Activated CD4-positive, alpha-beta T cell treated with anti-CD3 and anti-CD28 coated beads, Interleukin-2, amount 10 ng/mL, durations not matched to agents 7 days and 5 days (primary cell): ENCODE results near the gene GPR17. TPM values are rescaled to one million over a fixed set of nuclear protein-coding genes. Genes with fewer than 3 reads are reported as not detected.

Source experiments
- CTCF ChIA-PET: fragments of 350-600 bp; sonication (Branson Sonifier 250); formaldehyde crosslinking; loops from one replicate; lab custom pipeline; 2021; ENCODE audit warnings: antibody characterized with exemption; lab: Charles Lee
- POLR2A ChIA-PET: fragments of 350-600 bp; sonication (Branson Sonifier 250); formaldehyde crosslinking; loops from one replicate; lab custom pipeline; 2021; ENCODE audit warnings: antibody characterized with exemption; lab: Charles Lee
- DNase-seq: peaks from one replicate; pipeline ENCODE4 v3.0.0-alpha.2; 2020
- H3K27ac Mint-ChIP-seq: one replicate; pipeline ENCODE4 v1.8.0; 2021; ENCODE audit warnings: mild to moderate bottlenecking, moderate library complexity, mixed read lengths
- H3K27me3 Mint-ChIP-seq: one replicate; pipeline ENCODE4 v1.8.0; 2021; ENCODE audit warnings: mixed read lengths
- H3K36me3 Mint-ChIP-seq: one replicate; pipeline ENCODE4 v1.8.0; 2021; ENCODE audit warnings: low read depth, mixed read lengths
- H3K4me1 Mint-ChIP-seq: one replicate; pipeline ENCODE4 v1.8.0; 2021; ENCODE audit warnings: mixed read lengths
- H3K4me3 Mint-ChIP-seq: one replicate; pipeline ENCODE4 v1.8.0; 2021; ENCODE audit warnings: mild to moderate bottlenecking, moderate library complexity, mixed read lengths
- H3K9me3 Mint-ChIP-seq: one replicate; pipeline ENCODE4 v1.8.0; 2021; ENCODE audit warnings: mixed read lengths
- total RNA-seq, 2 experiments: library from RNA; stranded (reverse); gene quantifications; one replicate each; pipeline ENCODE4 v1.2.3, GENCODE V29; 2021

GPR17 gene
- total RNA-seq, result not detected

DNA sequence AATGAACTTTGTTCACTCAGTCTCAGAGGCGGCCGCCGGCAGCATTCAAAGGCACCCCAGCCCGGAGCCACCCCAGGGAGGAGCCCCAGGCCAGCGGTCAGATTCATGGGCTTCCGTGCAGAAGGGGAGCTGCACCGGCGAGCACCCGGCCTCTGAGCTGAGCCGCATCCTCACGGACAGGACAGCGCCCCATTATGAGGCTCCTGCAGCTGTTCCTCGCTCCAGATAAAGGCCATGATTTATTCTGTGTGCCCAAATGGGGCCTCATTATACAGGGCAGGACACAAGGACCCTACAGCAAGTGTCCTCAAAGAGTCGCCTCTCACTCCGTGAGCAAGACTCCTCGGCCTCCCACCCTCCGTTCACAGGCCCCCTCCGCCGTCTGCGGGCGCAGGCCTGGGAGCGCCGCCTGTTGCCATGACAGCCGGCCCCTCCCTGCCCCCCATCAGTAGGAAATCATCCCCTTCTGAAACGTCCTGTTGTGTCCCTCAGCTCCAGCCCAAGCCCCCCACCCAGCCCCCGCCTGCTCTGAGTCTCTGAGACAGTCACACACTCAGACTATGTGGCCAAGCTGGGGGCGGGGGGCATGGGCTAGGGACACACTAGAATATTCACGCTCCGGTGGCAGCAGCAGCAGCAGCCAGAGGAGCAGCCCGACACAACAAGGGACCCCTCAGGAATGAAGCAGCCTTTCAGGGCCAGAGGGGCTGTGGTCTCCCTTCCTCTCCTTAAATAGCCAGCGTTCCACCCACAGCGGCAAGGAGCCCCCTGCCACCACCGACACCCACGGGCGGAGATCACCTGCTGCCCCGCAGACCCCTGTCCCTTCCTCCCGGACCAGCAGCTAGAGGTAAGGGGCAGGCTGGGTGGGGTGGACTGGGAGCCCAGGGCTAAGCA, at the start of gene GPR17:
Gene GPR17 (plus strand): TSS at position 759 of the 897 bp plus-strand sequence. CDS start 4,583 bp downstream, outside the sequence.
- no peaks in the 10 kb centered on the region for H3K36me3 Mint-ChIP-seq

DNA sequence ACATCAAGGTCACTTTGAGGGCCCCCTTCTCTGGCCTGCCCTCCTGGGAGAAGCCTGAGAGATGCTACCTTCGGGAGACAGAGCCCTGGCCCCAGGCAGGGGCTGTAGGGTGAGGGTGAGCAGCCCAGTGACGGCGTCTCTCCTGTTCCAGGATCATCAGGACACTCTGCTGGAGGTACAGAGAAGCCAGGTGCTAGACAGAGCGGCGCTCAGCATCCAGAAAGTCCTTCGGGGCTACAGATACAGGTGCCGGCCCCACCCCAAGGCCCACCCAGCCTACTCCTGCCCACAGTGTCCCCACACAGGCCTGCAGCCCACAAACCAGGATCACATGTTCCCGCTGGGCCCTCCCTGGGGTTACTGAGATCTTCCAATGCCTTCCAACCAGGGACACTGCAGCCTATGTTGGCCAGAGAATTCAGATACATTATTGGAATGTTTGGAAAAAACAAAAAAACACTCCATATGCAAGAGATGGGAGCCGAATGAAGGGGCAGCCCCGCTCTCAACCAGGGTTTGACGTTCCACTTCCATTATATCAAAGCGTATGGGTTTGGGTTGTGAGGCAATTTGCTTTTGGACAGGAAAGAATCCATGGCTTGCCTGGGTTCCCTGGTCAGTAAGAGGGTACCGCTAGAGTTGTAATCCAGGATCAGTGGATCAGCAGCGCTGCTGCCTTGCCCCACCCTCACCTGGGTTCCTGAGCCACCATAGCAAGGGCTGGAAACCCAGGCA, 49.5 kb upstream of the GPR17 start:
- Mint-ChIP-seq H3K4me1 (peaks cover 7% of the 10 kb centered on the region), H3K9me3 (no peaks in the 10 kb centered on the region), H3K27me3 (peaks cover 7% of the 10 kb centered on the region), H3K36me3 (peaks cover 3% of the 10 kb centered on the region), H3K27ac (no peak overlapping the region), H3K4me3 (no peak overlapping the region)
- no peak for DNase-seq
- ChIA-PET CTCF (interaction anchor here (1.4 to 1.6 kb wide), 2 partner anchors 8 to 12 kb away, joined by 3 read pairs; no protein-coding TSS in a partner anchor), POLR2A (no interaction called here)

More for the DNA sequence above, at the start of gene GPR17:
- H3K4me1 Mint-ChIP-seq, result peaks cover 35% of the 10 kb centered on the region
- H3K9me3 Mint-ChIP-seq, result no peaks in the 10 kb centered on the region
- H3K27me3 Mint-ChIP-seq, result no peaks in the 10 kb centered on the region
- CTCF ChIA-PET, result interaction anchor here (1.8 to 5.0 kb wide), 2 partner anchors 8 to 54 kb away, joined by 4 to 28 read pairs; no protein-coding TSS in a partner anchor
- DNase-seq, result no peak
- H3K4me3 Mint-ChIP-seq, result no peak within 1 kb of the TSS
- H3K27ac Mint-ChIP-seq, result peak within 1 kb of the TSS; percentile 68
- POLR2A ChIA-PET, result no interaction called here

DNA sequence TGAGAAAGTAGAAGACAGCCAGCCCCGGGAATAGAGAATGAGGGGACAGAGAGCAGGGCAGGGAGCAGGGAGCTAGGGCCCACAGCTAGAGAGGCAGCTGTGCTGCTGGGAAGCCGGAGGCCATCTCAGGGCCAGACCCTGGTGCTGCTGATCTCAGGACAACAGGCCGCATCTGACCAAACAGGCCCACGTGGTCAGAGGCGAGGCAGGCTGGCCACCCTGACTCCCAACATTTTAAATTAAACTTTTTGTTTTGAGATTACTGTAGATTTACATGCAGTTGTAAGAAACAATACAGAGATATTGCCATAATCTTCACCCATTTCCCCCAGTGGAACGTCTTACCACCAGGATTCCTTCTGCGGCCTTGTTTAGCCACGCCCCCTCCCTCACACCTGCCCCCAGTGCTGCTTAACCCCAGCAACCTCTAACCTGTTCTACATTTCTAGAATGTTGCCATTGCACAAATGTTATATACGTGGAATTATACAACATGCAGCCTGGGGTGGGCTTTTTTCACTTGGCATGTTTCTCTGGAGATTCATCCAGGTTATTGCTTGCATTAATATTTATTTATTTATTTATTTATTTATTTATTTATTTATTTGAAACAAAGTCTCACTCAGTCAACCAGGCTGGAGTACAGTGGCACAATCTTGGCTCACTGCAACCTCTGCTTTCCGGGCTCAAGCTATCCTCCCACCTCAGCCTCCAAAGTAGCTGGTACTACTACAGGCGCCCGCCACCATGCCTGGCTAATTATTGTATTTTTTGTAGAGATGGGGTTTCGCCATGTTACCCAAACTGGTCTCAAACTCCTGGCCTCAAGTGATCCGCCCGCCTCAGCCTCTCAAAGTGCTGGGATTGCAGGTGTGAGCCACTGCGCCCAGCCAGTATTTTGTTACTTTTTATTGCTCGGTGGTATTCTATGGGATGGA, 48.6 kb upstream of the GPR17 start:
- ChIA-PET POLR2A (no interaction called here), CTCF (interaction anchor here (1.6 kb wide), 1 partner anchor 11 kb away, joined by 3 read pairs; no protein-coding TSS in a partner anchor)
- Mint-ChIP-seq H3K27me3 (peaks cover 7% of the 10 kb centered on the region), H3K36me3 (peaks cover 5% of the 10 kb centered on the region), H3K4me1 (peaks cover 7% of the 10 kb centered on the region), H3K4me3 (no peak overlapping the region), H3K9me3 (peaks cover 2% of the 10 kb centered on the region), H3K27ac (no peak overlapping the region)
- no peak for DNase-seq

- no peak for DNase-seq
- POLR2A ChIA-PET, result no interaction called here
- Mint-ChIP-seq H3K27ac (no peak overlapping the region), H3K4me3 (no peak overlapping the region), H3K9me3 (peaks cover 4% of the 10 kb centered on the region), H3K27me3 (peaks cover 7% of the 10 kb centered on the region), H3K36me3 (peaks cover 6% of the 10 kb centered on the region), H3K4me1 (peaks cover 7% of the 10 kb centered on the region)
- CTCF ChIA-PET, result interaction anchor here (1.6 kb wide), 1 partner anchor 10 kb away, joined by 3 read pairs; no protein-coding TSS in a partner anchor
Measured at GRCh38 chr2:127597984-127598380, 48.0 kb upstream of the GPR17 start.

GRCh38 chr2:127598711-127599110, 47.2 kb upstream of the GPR17 start:
- peaks cover 7% of the 10 kb centered on the region for H3K4me1 Mint-ChIP-seq
- H3K27ac Mint-ChIP-seq, result no peak overlapping the region
- H3K27me3 Mint-ChIP-seq, result peaks cover 7% of the 10 kb centered on the region
- H3K36me3 Mint-ChIP-seq, result peaks cover 9% of the 10 kb centered on the region
- CTCF ChIA-PET, result interaction anchor here (1.0 to 1.4 kb wide), 2 partner anchors 13 to 401 kb away, joined by 3 to 4 read pairs; no protein-coding TSS in a partner anchor
- no peak for DNase-seq
- H3K9me3 Mint-ChIP-seq, result peaks cover 9% of the 10 kb centered on the region
- no peak overlapping the region for H3K4me3 Mint-ChIP-seq
- POLR2A ChIA-PET, result no interaction called here

GRCh38 chr2:127599211-127599610, 46.7 kb upstream of the GPR17 start:
- peaks cover 9% of the 10 kb centered on the region for H3K36me3 Mint-ChIP-seq
- POLR2A ChIA-PET, result no interaction called here
- H3K27ac Mint-ChIP-seq, result no peak overlapping the region

GRCh38 chr2:127604986-127605385, 41.0 kb upstream of the GPR17 start:
- Mint-ChIP-seq H3K4me1 (peaks cover 8% of the 10 kb centered on the region), H3K4me3 (no peak overlapping the region), H3K36me3 (peaks cover 9% of the 10 kb centered on the region), H3K9me3 (peaks cover 9% of the 10 kb centered on the region), H3K27me3 (no peaks in the 10 kb centered on the region), H3K27ac (no peak overlapping the region)
- DNase-seq, result no peak
- ChIA-PET CTCF (interaction anchor here (1.0 to 2.6 kb wide), 2 partner anchors 9 to 13 kb away, joined by 3 to 12 read pairs; no protein-coding TSS in a partner anchor), POLR2A (no interaction called here)

More at GRCh38 chr2:127599211-127599610, 46.7 kb upstream of the GPR17 start:
- DNase-seq, result no peak
- CTCF ChIA-PET, result interaction anchor here (1.0 to 1.4 kb wide), 2 partner anchors 12 to 402 kb away, joined by 3 to 4 read pairs; no protein-coding TSS in a partner anchor
- Mint-ChIP-seq H3K27me3 (peaks cover 7% of the 10 kb centered on the region), H3K4me3 (no peak overlapping the region), H3K9me3 (peaks cover 9% of the 10 kb centered on the region), H3K4me1 (peaks cover 9% of the 10 kb centered on the region)

GRCh38 chr2:127605691-127606263, 40.2 kb upstream of the GPR17 start:
- Mint-ChIP-seq H3K4me3 (no peak overlapping the region), H3K27me3 (no peaks in the 10 kb centered on the region), H3K9me3 (peaks cover 9% of the 10 kb centered on the region), H3K4me1 (peaks cover 8% of the 10 kb centered on the region), H3K27ac (no peak overlapping the region), H3K36me3 (peaks cover 8% of the 10 kb centered on the region)
- DNase-seq, result no peak
- ChIA-PET CTCF (interaction anchor here (1.5 to 2.6 kb wide), 2 partner anchors 14 to 35 kb away, joined by 3 to 12 read pairs; no protein-coding TSS in a partner anchor), POLR2A (no interaction called here)

DNA sequence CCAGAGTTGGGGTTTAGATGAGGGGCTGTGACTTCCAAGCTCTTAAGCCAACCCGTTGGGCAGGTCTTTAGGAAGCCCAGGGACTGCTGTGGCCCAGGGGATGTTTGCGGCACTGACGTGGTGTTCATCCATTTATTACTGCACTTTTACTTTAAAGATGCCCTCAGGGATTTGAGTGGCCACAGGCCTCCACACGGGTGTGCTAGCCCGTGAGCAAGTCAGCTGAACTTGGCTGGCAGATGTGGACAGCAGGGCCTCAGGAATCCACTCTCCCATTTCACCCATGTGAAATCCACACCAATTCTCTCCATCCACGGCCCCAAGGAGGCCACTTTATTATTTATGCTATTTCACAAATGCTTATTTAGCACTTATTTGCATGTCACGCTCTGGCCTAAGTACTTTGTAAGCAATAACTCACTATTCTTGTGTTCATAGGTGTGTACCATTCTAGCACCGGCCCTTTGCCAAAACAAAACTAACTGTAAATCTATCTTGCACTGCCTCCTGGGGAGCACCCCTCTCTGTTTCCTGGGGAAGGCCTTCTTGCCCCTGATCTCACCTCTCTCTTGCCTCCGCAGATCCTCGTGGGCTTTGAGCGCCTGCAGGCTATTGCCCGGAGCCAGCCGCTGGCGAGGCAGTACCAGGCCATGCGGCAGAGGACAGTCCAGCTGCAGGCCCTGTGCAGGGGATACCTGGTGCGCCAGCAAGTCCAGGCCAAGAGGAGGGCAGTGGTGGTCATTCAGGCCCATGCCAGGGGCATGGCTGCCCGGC, 39.1 kb upstream of the GPR17 start:
- CTCF ChIA-PET, result interaction anchor here (0.6 to 1.5 kb wide), 2 partner anchors 34 to 126 kb away, joined by 3 read pairs; no protein-coding TSS in a partner anchor
- peaks cover 6% of the 10 kb centered on the region for H3K36me3 Mint-ChIP-seq
- no peak overlapping the region for H3K4me3 Mint-ChIP-seq
- peaks cover 9% of the 10 kb centered on the region for H3K9me3 Mint-ChIP-seq
- no peaks in the 10 kb centered on the region for H3K27me3 Mint-ChIP-seq
- POLR2A ChIA-PET, result no interaction called here
- H3K27ac Mint-ChIP-seq, result no peak overlapping the region
- DNase-seq, result no peak
- peaks cover 8% of the 10 kb centered on the region for H3K4me1 Mint-ChIP-seq

- Mint-ChIP-seq H3K9me3 (peaks cover 7% of the 10 kb centered on the region), H3K36me3 (peaks cover 4% of the 10 kb centered on the region), H3K27me3 (no peaks in the 10 kb centered on the region), H3K4me1 (peaks cover 8% of the 10 kb centered on the region), H3K27ac (no peak overlapping the region), H3K4me3 (no peak overlapping the region)
- no peak for DNase-seq
- ChIA-PET POLR2A (no interaction called here), CTCF (interaction anchor here (1.0 kb wide), 1 partner anchor 10 kb away, joined by 3 read pairs; no protein-coding TSS in a partner anchor)
Measured at GRCh38 chr2:127607399-127607908, 38.5 kb upstream of the GPR17 start.
